LNCAP (cell line): ENCODE data around the gene GRM8.

Experiments used
- CTCF ChIP-seq: fragments of 450-650 bp; IDR thresholded peaks from 2 replicates; pipeline ENCODE4 v1.5.1; 2017; ENCODE audit warnings: mild to moderate bottlenecking

The GRM8 gene

GRCh38 chr7:126783613-126784012 is 469.1 kb downstream of the GRM8 start:
- TF ChIP-seq CTCF = no peak

- TF ChIP-seq CTCF = no peak
These were observed 471.7 kb downstream of the GRM8 start for GRCh38 chr7:126780993-126781392.

- no peak for TF ChIP-seq CTCF
These were observed 474.6 kb downstream of the GRM8 start for GRCh38 chr7:126778101-126778500.

- TF ChIP-seq CTCF = no peak
These were observed 476.2 kb downstream of the GRM8 start for GRCh38 chr7:126776498-126776897.

GRCh38 chr7:126774077-126774476 is 478.7 kb downstream of the GRM8 start:
- TF ChIP-seq CTCF = no peak

GRCh38 chr7:126768836-126769235 is 483.9 kb downstream of the GRM8 start:
- no peak for TF ChIP-seq CTCF

- TF ChIP-seq CTCF = no peak
These were observed 491.7 kb downstream of the GRM8 start for GRCh38 chr7:126760914-126761577.

- no peak for TF ChIP-seq CTCF
These were observed 497.4 kb downstream of the GRM8 start for GRCh38 chr7:126755381-126755780.
